GM21526 (cell line): ENCODE measurements around the gene PCSK2.
"Not testable (repeated sequence)": the region's sequence is repeated elsewhere in the genome, so short reads cannot be mapped to it uniquely, and the experiment has no call there.

Experiments
- ATAC-seq: cut with Tn5 transposase; IDR thresholded peaks from one replicate; pipeline ENCODE4 v1.9.1; 2021; ENCODE audit warnings: moderate library complexity; ENCODE audit not compliant: unreplicated experiment, low FRiP score

Gene PCSK2

DNA sequence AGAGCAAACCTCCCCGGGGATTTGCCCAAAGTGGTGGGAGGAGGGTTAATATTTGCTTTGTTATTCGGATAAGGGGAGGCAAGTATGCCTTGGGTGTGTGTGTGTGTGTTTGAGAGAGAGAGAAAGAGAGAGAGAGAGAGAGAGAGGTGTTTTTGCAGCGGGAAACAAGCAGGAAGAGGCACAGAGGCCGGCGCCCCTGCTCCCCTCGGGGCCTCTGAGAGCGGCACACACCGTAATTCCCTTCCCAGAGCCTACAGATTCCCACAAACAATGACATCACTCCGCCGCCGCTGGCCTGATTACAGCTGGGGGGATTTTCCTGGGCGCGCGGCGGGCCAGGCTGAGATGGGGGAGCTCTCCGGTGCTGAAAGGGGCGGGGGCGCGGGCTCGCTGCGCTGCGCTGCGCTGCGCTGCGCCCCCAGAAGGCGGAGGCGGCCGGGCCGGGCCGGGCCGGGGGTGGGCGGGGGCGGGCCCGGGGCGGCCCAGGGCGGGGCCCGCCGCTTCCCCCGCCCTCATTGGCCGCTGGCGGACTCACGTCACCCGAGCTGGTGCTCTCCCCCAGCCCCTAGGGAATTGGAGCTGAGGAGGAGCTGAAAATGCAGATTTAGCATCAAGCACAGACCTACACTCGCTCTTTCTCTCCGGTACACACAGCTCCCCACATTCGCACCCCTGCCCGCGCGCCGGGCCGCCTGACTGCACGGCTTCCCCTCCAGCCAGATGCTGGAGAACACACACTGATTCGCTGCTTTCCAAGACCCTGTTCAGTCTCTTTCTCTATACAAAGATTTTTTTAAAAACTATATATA lies at the start of gene PCSK2:
TSS of gene PCSK2 (plus strand) at position 631 of the 809 bp plus-strand sequence. CDS start 266 bp downstream, outside the sequence.
- ATAC-seq = no peak

DNA sequence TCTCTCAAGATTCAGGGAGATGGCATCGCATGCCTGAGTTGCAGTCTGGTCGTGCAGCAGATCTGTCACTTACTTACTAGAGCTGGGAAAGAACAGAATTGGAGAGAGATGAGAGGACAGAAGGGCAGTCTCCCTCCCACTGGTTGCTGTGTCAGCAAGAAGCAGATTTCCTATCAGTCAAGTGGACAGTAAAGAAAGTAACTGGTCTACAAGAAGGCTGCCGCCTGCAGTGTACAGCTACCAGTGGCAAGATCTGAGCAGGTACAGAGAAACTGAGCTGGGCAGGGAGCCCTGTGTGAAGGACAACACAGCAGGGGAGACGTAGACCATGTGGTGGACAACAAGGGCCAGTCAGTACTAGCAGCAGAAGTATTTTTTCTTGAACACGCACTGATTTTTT lies 49.5 kb upstream of the PCSK2 start:
- no peak for ATAC-seq

DNA sequence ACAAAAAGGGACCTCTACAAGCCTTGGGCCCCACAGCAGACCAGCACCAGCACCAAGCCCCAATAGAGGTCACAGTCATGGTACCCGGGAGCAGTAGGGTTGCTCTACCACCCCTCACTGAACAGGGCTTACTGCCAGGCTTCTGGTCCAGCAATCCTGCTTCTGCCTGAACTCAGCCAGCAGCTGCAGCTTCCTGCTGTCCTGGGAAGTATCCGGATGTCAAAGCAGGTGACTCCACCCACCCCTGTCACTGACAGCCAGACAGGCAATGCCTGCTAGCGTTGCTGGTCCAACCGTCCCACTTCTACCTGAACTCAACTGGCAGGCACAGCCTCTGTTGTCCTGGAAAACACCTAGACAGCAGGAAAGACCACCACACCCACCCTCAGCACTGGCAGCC lies 47.0 kb upstream of the PCSK2 start:
- no peak for ATAC-seq

DNA sequence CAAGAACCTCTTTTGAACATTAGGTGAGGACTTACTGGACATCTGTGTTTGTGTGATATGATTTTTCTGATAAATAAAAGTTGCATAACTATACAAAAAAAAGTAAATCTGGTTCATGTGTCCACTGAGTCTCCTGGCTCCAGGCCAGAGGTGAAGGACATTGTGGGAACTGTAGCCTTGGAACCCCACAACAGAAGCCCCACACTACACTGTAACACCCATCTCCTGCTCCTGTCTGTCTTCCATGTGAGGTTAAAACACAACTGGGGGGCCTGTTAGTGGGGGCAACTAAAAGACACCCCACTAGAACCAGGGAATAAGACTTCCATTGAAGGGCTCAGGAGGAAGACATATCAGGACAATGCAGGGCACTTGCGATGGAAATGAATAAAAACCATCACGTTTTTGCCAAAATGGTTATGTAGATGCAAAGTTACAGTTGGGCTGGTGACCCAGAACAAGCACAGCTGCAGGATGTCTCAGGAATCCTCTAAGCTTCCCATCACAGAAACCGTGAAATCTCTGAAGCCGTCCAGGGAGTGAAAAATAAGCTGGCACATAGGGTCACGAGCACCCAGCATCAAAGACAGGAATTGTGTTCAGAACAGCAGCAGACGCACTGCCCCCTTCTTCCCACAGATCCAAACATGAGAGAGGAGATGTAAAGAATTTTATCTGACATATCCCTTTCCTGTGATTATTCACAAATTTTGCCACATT lies 36.7 kb upstream of the PCSK2 start:
- no peak for ATAC-seq

DNA sequence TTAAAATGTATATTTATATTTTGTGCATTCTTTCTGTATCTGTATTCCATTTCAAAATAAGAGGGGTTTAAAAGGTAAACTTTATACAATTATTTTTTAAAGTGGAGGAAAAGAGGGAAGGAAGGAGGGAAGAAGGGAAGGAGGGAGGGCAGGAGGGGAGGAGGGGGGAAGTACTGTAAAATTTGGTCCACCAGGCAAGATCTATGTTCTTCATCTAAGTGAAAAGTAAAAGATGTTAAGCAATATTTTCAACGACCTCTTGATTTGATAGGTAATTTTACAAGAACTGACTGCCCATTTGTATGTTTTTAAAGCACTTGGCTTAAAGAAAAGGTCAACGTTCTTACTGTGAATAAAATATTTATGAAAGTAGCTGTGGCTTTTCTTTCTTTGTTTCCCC lies 29.8 kb upstream of the PCSK2 start:
- no peak for ATAC-seq

GRCh38 chr20:17202030-17202429 lies 24.8 kb upstream of the PCSK2 start:
- no peak for ATAC-seq

- no peak for ATAC-seq
These were observed 24.2 kb upstream of the PCSK2 start for GRCh38 chr20:17202673-17203072.

GRCh38 chr20:17205084-17205813 lies 21.6 kb upstream of the PCSK2 start:
- ATAC-seq = no peak

- ATAC-seq = no peak
These were observed 16.5 kb upstream of the PCSK2 start for GRCh38 chr20:17210387-17210786.

- ATAC-seq = no peak
These were observed 15.9 kb upstream of the PCSK2 start for GRCh38 chr20:17210983-17211382.

- ATAC-seq = no peak
These were observed 11.7 kb upstream of the PCSK2 start for GRCh38 chr20:17215167-17215566.

DNA sequence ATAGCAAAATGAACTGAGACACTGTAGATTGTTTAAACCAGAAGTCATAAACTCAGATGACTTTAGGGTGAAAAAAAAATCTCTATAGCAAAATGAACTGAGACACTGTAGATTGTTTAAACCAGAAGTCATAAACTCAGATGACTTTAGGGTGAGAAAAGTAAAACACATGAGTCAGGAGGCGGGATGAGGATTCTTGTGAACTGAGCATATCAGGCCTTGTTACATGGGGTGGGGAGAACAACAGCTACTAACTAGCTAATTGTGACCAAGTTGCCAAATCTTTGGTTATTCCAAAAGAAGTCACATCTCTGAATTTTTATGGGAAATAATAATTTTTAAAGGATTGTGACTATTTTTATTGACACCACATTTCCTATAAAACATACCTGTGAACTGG lies 7.0 kb upstream of the PCSK2 start:
- ATAC-seq = not testable (repeated sequence)

GRCh38 chr20:17223553-17223952 lies 3.3 kb upstream of the PCSK2 start:
- no peak for ATAC-seq

GRCh38 chr20:17225851-17226409 lies 910 bp upstream of the PCSK2 start:
- no peak for ATAC-seq

DNA sequence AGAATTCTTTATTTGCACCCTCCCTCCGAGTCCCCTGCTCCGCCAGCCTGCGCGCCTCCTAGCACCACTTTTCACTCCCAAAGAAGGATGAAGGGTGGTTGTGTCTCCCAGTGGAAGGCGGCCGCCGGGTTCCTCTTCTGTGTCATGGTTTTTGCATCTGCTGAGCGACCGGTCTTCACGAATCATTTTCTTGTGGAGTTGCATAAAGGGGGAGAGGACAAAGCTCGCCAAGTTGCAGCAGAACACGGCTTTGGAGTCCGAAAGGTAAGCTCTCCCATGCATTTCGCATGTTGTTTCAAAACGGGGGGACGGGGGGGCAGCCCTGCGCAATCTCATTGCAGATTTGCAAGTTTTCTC lies 357 bp downstream of the PCSK2 start:
- ATAC-seq = no peak

DNA sequence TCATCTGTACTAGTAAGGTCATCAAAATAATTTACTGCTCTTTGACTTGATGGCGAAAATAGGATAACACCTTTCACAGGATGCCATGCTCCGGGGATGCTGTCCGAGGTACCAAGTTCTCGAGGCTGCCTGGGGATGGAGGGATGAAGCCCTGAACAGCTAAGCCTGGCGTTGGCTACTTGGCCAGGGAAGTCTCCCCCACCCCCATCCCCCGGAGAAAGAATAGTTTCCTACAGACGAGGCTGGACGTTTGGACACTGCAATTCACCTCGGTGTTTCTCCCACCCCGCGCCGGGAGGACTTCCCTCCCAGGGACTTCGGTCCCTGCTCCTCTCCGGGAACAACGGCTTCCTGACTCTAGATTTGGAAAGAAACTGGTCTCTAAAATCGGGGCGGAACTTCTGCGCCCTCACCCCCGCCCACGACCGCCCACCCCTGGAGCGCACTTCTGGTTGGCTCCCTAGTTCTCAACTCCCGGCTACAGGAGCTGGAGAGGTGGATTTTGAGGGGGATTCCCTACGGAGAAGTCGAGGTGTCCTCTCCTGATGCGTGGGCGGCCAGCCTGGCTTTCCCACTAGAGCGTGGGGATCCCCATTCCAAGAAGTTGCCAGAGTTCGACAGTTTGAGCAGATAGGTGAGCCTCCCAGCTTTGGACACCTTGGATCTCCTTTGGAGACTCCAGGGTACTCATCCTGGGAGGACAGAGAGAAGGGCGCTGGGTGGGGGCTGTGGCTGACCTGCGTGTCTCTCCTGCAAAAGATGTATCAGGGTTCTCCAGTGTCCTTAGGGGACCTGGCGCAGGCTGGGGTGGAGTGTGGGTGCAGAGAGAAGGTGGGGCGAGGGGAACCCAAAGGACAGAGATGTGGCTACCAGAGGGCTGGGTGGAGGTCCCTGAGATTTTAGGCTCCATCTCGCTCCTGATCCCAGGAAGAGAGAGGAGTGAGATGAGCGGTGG lies 1.1 kb downstream of the PCSK2 start:
- no peak for ATAC-seq

GRCh38 chr20:17228624-17229061 lies 1.8 kb downstream of the PCSK2 start:
- ATAC-seq = no peak

DNA sequence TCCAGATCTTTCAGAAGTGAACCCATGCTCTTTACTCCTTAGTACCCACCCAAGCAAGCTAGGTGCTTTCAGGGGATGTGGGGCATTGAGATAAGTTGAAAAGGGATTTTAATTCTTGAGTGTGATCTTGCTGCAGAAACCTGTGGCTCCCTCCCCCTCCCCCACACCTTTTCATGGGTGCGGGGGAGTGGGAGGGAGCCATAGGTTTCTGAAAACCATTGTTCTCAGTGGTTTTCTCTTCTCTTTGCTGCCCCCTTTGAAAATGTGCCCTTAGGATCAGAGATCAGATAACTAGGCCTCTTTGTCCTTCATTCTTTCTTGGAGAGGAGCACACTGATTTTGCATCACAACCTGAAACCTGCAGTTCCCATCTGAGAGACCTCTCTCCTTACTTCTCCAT lies 2.4 kb downstream of the PCSK2 start:
- ATAC-seq = no peak

DNA sequence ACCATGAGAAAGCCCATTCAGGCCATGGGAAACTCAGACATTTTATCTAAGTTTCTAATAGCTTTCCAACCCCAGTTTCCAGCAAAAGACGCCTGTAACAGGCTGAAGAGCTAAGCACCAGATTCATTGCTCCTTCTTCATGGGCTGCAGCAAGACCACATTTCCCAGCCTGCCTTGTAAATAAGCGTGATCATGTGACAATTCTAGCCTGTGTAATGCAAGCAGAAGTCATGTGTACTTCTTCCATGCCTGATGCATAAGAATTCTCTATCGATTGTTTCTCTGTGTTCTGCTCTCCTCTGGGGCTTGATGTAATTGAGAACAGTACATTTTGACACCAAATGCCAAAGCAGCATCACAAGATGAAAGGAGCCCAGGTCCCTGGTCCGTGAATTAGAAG lies 6.8 kb downstream of the PCSK2 start:
- ATAC-seq = no peak

GRCh38 chr20:17236766-17237165 lies 9.9 kb downstream of the PCSK2 start:
- ATAC-seq = no peak
